Endodermal cell (in vitro differentiated cells): ENCODE results near the gene PLXNA2. TPM values are rescaled to one million over a fixed set of nuclear protein-coding genes. Genes with fewer than 3 reads are reported as not detected.

Experiments used
- DNase-seq: peaks from one replicate; pipeline ENCODE4 v3.0.0-alpha.2; 2017
- H3K27ac ChIP-seq: 2 replicates; pipeline ENCODE4 v1.5.1; 2013; ENCODE audit warnings: mild to moderate bottlenecking, low read depth, low read length, moderate library complexity
- H3K27me3 ChIP-seq: 2 replicates; pipeline ENCODE4 v1.6.1; 2013; ENCODE audit warnings: mild to moderate bottlenecking, low read length, moderate library complexity; ENCODE audit not compliant: insufficient read depth, control insufficient read depth, poor library complexity, severe bottlenecking
- H3K36me3 ChIP-seq: 2 replicates; pipeline ENCODE4 v1.7.0; 2013; ENCODE audit warnings: mild to moderate bottlenecking, low read length, moderate library complexity; ENCODE audit not compliant: control insufficient read depth, insufficient read depth
- H3K4me1 ChIP-seq: one replicate; pipeline ENCODE4 v1.7.0; 2013; ENCODE audit warnings: low read length; ENCODE audit not compliant: control insufficient read depth, insufficient read depth
- H3K4me3 ChIP-seq: 2 replicates; pipeline ENCODE4 v1.5.1; 2013; ENCODE audit warnings: mild to moderate bottlenecking, low read length, moderate library complexity
- H3K9ac ChIP-seq: 2 replicates; pipeline ENCODE4 v1.6.1; 2013; ENCODE audit warnings: mild to moderate bottlenecking, low read length, moderate library complexity; ENCODE audit not compliant: poor library complexity, severe bottlenecking; ENCODE audit errors: extremely low read depth
- H3K9me3 ChIP-seq: 2 replicates; pipeline ENCODE4 v1.6.1; 2013; ENCODE audit warnings: mild to moderate bottlenecking, low read length, moderate library complexity; ENCODE audit not compliant: control insufficient read depth
- H3K27ac Mint-ChIP-seq: 2 replicates; pipeline ENCODE4 v1.8.0; 2020; ENCODE audit warnings: mixed read lengths
- H3K27me3 Mint-ChIP-seq: 2 replicates; pipeline ENCODE4 v1.8.0; 2021; ENCODE audit warnings: mild to moderate bottlenecking, mixed read lengths; ENCODE audit not compliant: insufficient read depth
- H3K36me3 Mint-ChIP-seq: 2 replicates; pipeline ENCODE4 v1.8.0; 2020; ENCODE audit warnings: low read depth, mixed read lengths
- H3K4me1 Mint-ChIP-seq: 2 replicates; pipeline ENCODE4 v1.8.0; 2020; ENCODE audit warnings: mixed read lengths
- H3K4me3 Mint-ChIP-seq: 2 replicates; pipeline ENCODE4 v1.8.0; 2020; ENCODE audit warnings: mild to moderate bottlenecking, moderate library complexity, mixed read lengths
- H3K9me3 Mint-ChIP-seq: 2 replicates; pipeline ENCODE4 v1.8.0; 2020; ENCODE audit warnings: mild to moderate bottlenecking, mixed read lengths
- WGBS, 2 experiments: methylation state at CpG; one replicate each; pipeline versions ENCODE4 v1.1.5 to v1.1.7; 2013; ENCODE audit warnings: missing lambda C conversion rate in 2 of 2, mixed read lengths in 1 of 2; ENCODE audit not compliant: insufficient coverage in 1 of 2, insufficient read length in 1 of 2; 5-methylcytosine and 5-hydroxymethylcytosine counted together
- total RNA-seq, 2 donors: library from RNA; stranded (reverse); fragmentation: NEBNext Ultra II Directional in 1 of 2; extraction: Animal tissue kit (Norgen Biotek cat#: 25700) in 1 of 2; gene quantifications; 2 replicates in 1 of 2; 3 replicates in 1 of 2; pipeline ENCODE4 v1.2.1, GENCODE V29; 2021
- TF ChIP-seq, protein P1 (sequence below): fragments of 200-600 bp; sonication (generic); conservative IDR thresholded peaks from 2 replicates; pipeline ENCODE4 v1.5.0; 2021; ENCODE audit warnings: antibody characterized with exemption, mild to moderate bottlenecking

PLXNA2 gene
- total RNA-seq, 2 donors from 2014 or later = 61.2 to 86.1 TPM

DNA sequence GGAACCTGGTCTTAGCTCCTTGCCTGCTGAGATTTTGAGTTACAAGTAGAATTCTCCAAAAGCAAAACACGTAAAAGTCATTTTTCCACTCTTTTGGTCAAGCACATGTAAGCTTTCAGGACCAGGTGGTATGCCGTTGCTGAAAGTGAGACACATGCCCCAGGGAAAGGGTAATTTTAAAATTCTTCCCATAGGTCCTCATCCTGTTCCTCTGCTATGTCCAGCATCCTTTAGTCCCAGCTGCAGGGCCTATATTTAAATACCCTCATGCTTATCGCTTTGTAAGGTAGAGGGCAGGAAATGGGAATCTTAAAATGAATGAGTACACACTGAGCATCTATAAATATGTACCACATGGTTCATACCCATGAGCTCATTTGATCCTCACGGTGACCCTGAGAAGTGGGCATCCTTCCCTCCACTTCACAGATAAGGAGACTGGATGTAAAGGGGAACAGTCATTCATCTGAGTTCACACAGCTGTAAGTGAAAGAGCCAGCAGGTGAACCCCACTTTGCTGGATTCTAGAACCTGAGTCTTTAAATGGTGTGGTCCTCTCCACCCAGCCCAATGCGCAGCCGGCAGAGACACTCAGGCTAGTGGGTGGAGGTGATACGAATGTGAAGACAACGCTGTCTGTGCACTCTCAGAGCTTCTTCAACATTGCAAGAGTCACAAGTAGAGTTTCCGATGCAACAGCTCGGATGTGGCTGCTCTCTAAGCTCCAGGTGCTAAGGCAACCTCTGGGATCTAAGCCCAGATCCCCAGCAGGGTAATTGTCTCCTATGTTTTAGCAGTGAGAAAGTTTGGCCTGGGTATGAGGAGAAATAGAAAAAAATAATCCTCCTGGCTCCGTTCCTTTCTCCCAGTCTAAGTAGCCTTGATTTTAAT, 163.5 kb downstream of the PLXNA2 start:
- H3K36me3 ChIP-seq = peaks cover 90% of the 10 kb centered on the region
- no peak overlapping the region for H3K4me3 ChIP-seq
- TF ChIP-seq, protein P1, sequence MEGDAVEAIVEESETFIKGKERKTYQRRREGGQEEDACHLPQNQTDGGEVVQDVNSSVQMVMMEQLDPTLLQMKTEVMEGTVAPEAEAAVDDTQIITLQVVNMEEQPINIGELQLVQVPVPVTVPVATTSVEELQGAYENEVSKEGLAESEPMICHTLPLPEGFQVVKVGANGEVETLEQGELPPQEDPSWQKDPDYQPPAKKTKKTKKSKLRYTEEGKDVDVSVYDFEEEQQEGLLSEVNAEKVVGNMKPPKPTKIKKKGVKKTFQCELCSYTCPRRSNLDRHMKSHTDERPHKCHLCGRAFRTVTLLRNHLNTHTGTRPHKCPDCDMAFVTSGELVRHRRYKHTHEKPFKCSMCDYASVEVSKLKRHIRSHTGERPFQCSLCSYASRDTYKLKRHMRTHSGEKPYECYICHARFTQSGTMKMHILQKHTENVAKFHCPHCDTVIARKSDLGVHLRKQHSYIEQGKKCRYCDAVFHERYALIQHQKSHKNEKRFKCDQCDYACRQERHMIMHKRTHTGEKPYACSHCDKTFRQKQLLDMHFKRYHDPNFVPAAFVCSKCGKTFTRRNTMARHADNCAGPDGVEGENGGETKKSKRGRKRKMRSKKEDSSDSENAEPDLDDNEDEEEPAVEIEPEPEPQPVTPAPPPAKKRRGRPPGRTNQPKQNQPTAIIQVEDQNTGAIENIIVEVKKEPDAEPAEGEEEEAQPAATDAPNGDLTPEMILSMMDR = no peak
- no peaks in the 10 kb centered on the region for H3K27me3 ChIP-seq
- WGBS, 2 experiments = 95 to 99% methylated on average over 9 to 11 of the region's 11 CpGs
- no peak overlapping the region for H3K9ac ChIP-seq
- H3K9me3 Mint-ChIP-seq = no peaks in the 10 kb centered on the region
- peaks cover 42% of the 10 kb centered on the region for H3K36me3 Mint-ChIP-seq
- peaks cover 33% of the 10 kb centered on the region for H3K4me1 ChIP-seq
- no peaks in the 10 kb centered on the region for H3K9me3 ChIP-seq
- no peak overlapping the region for H3K4me3 Mint-ChIP-seq
- DNase-seq = no peak
- peaks cover 45% of the 10 kb centered on the region for H3K4me1 Mint-ChIP-seq
- H3K27me3 Mint-ChIP-seq = no peaks in the 10 kb centered on the region
- H3K27ac Mint-ChIP-seq = no peak overlapping the region
- H3K27ac ChIP-seq = no peak overlapping the region

DNA sequence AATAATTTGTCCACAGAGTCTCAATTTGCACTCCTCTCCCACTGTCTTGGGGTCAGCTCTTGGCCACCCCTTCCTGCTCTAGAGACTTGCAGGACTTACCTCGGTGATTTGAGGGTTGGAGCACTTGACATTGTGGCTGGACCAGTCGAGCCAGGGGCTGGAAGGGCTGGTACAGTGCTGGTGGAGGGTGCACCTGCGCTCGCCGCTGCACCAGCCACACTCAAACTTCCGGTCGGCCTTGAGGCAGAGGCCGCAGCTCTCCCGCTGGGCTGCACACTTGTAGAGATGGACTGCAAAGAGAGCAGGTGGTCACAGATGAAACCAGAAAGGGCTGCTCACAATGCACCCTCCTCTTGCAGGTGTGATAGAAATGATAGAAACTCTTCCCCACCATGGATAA, 165.0 kb downstream of the PLXNA2 start:
- peaks cover 27% of the 10 kb centered on the region for H3K4me1 ChIP-seq
- H3K9me3 Mint-ChIP-seq = peaks cover 11% of the 10 kb centered on the region

DNA sequence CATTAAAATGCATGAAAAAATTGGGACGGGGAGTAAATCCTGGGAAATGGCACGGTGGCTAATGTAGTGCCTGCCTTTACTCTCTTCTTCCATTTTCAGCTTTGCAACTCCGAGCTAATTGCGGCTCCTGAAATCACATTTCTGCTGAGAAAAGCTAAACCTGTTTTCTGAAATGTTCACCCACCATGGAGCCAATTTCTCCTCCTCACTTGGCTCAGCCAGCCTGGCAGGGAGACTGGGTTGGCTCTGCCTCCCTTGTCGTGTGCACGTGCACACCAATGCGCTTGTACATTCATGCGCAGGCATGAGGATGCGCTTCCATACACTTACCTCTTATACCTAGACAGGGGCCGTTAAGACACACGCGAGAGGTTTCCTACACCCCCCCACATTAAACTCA, 165.4 kb downstream of the PLXNA2 start:
- H3K4me1 ChIP-seq = peaks cover 27% of the 10 kb centered on the region
- H3K36me3 ChIP-seq = peaks cover 93% of the 10 kb centered on the region
- no peak for DNase-seq
- Mint-ChIP-seq H3K27ac (no peak overlapping the region), H3K27me3 (no peaks in the 10 kb centered on the region), H3K4me1 (peaks cover 33% of the 10 kb centered on the region), H3K36me3 (peaks cover 58% of the 10 kb centered on the region), H3K4me3 (no peak overlapping the region), H3K9me3 (peaks cover 11% of the 10 kb centered on the region)
- H3K27ac ChIP-seq = no peak overlapping the region
- no peaks in the 10 kb centered on the region for H3K9me3 ChIP-seq
- H3K27me3 ChIP-seq = no peaks in the 10 kb centered on the region
- no peak overlapping the region for H3K4me3 ChIP-seq
- TF ChIP-seq, protein P1 = no peak
- 96 to 98% methylated on average over 9 to 12 of the region's 12 CpGs for WGBS, 2 experiments
- H3K9ac ChIP-seq = no peak overlapping the region

More for the DNA sequence above, 165.0 kb downstream of the PLXNA2 start:
- no peak overlapping the region for H3K4me3 Mint-ChIP-seq
- TF ChIP-seq, protein P1 = no peak
- H3K36me3 Mint-ChIP-seq = peaks cover 54% of the 10 kb centered on the region
- WGBS, 2 experiments = 93 to 94% methylated on average over 8 to 9 of the region's 9 CpGs
- Histone ChIP-seq H3K9me3 (no peaks in the 10 kb centered on the region), H3K9ac (no peak overlapping the region), H3K27ac (no peak overlapping the region), H3K36me3 (peaks cover 90% of the 10 kb centered on the region), H3K4me3 (no peak overlapping the region), H3K27me3 (no peaks in the 10 kb centered on the region)
- DNase-seq = no peak
- no peaks in the 10 kb centered on the region for H3K27me3 Mint-ChIP-seq
- H3K4me1 Mint-ChIP-seq = peaks cover 34% of the 10 kb centered on the region
- no peak overlapping the region for H3K27ac Mint-ChIP-seq
